NCI-H2029 treated with DMSO at 0.1 percent for 48 hours (cell line): Measurements from ENCODE around the gene CARTPT.

Experiments
- DNase-seq: peaks from one replicate; lab custom pipeline; 2025; lab: John Stamatoyannopoulos, UW

The CARTPT gene

GRCh38 chr5:71719063-71719964 is at the start of gene CARTPT:
Gene CARTPT, plus strand, starts transcription at chr5:71719275. Its CDS starts 19 bp downstream, at chr5:71719294.
- DNase-seq, result no peak

- DNase-seq, result no peak
These were observed 41.1 kb upstream of the CARTPT start for GRCh38 chr5:71677977-71678376.

GRCh38 chr5:71679714-71680113 is 39.4 kb upstream of the CARTPT start:
- no peak for DNase-seq

GRCh38 chr5:71680510-71680909 is 38.6 kb upstream of the CARTPT start:
- no peak for DNase-seq

GRCh38 chr5:71681296-71681695 is 37.8 kb upstream of the CARTPT start:
- no peak for DNase-seq

GRCh38 chr5:71684309-71684708 is 34.8 kb upstream of the CARTPT start:
- DNase-seq, result no peak

GRCh38 chr5:71693828-71694427 is 25.1 kb upstream of the CARTPT start:
- DNase-seq, result no peak

- DNase-seq, result no peak
These were observed 24.0 kb upstream of the CARTPT start for GRCh38 chr5:71695071-71695470.

- no peak for DNase-seq
These were observed 23.5 kb upstream of the CARTPT start for GRCh38 chr5:71695595-71695994.

GRCh38 chr5:71697967-71698366 is 21.1 kb upstream of the CARTPT start:
- no peak for DNase-seq

GRCh38 chr5:71699233-71699632 is 19.8 kb upstream of the CARTPT start:
- no peak for DNase-seq

GRCh38 chr5:71699751-71700150 is 19.3 kb upstream of the CARTPT start:
- DNase-seq, result no peak

- no peak for DNase-seq
These were observed 18.3 kb upstream of the CARTPT start for GRCh38 chr5:71700803-71701202.

- no peak for DNase-seq
These were observed 17.7 kb upstream of the CARTPT start for GRCh38 chr5:71701407-71701806.

GRCh38 chr5:71703941-71704340 is 15.1 kb upstream of the CARTPT start:
- no peak for DNase-seq

- DNase-seq, result no peak
These were observed 13.7 kb upstream of the CARTPT start for GRCh38 chr5:71705421-71705820.

- DNase-seq, result no peak
These were observed 12.2 kb upstream of the CARTPT start for GRCh38 chr5:71706906-71707305.

- no peak for DNase-seq
These were observed 7.5 kb upstream of the CARTPT start for GRCh38 chr5:71711610-71712009.

GRCh38 chr5:71714911-71715310 is 4.2 kb upstream of the CARTPT start:
- no peak for DNase-seq

- DNase-seq, result no peak
These were observed 8.9 kb downstream of the CARTPT start for GRCh38 chr5:71727978-71728377.

- no peak for DNase-seq
These were observed 11.9 kb downstream of the CARTPT start for GRCh38 chr5:71731015-71731414.

- no peak for DNase-seq
These were observed 12.9 kb downstream of the CARTPT start for GRCh38 chr5:71732011-71732410.

GRCh38 chr5:71734141-71734540 is 15.1 kb downstream of the CARTPT start:
- DNase-seq, result peak; percentile 11
